Lower leg skin (tissue), 3 donors: ENCODE results near the gene C1orf105.

Experiments used
- POLR2A ChIP-seq, 2 donors: fragments of 450-650 bp; IDR thresholded peaks; one replicate each; pipeline ENCODE4 v1.6.1; 2016 to 2017; ENCODE audit warnings: antibody characterized with exemption in 2 of 2, mild to moderate bottlenecking in 1 of 2, moderate library complexity in 1 of 2
- TF ChIP-seq, protein P1 (sequence below), 3 donors: fragments of 450-650 bp; IDR thresholded peaks; one replicate each; pipeline ENCODE4 v1.5.1; 2016; ENCODE audit warnings: antibody characterized with exemption in 3 of 3, mild to moderate bottlenecking in 3 of 3, moderate library complexity in 2 of 3

- TF ChIP-seq, protein P1, sequence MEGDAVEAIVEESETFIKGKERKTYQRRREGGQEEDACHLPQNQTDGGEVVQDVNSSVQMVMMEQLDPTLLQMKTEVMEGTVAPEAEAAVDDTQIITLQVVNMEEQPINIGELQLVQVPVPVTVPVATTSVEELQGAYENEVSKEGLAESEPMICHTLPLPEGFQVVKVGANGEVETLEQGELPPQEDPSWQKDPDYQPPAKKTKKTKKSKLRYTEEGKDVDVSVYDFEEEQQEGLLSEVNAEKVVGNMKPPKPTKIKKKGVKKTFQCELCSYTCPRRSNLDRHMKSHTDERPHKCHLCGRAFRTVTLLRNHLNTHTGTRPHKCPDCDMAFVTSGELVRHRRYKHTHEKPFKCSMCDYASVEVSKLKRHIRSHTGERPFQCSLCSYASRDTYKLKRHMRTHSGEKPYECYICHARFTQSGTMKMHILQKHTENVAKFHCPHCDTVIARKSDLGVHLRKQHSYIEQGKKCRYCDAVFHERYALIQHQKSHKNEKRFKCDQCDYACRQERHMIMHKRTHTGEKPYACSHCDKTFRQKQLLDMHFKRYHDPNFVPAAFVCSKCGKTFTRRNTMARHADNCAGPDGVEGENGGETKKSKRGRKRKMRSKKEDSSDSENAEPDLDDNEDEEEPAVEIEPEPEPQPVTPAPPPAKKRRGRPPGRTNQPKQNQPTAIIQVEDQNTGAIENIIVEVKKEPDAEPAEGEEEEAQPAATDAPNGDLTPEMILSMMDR (IDR thresholded peaks at IDR 0.05), result no peak
- TF ChIP-seq POLR2A (IDR thresholded peaks at IDR 0.05), result no peak
Measured at GRCh38 chr1:172469717-172470116, 49.2 kb downstream of the C1orf105 start.
